Heart left ventricle (tissue), 16 donors: ENCODE results near the gene ADPRHL1. TPM values are rescaled to one million over a fixed set of nuclear protein-coding genes. Genes with fewer than 3 reads are reported as not detected.

ENCODE experiments used
- ATAC-seq, 4 donors: fragments of 200-7000 bp; cut with Tn5 transposase; one replicate each; pipeline ENCODE4 v1.9.1; 2020 to 2022; ENCODE audit warnings: moderate library complexity in 4 of 4, mild to moderate bottlenecking in 3 of 4, moderate number of reproducible peaks in 1 of 4
- DNase-seq, 5 donors: peaks; one replicate each; pipeline ENCODE4 v3.0.0-alpha.2; 2020
- H3K27ac ChIP-seq, 12 donors: fragments of 200-600 bp; sonication (generic) in 4 of 12; one replicate each; pipeline versions ENCODE4 v1.5.0 to v1.8.0; 2016 to 2022; ENCODE audit warnings: mild to moderate bottlenecking in 2 of 12
- H3K27me3 ChIP-seq, 9 donors: fragments of 200-600 bp; sonication (generic) in 2 of 9; one replicate each; pipeline versions ENCODE4 v1.5.1 to v1.8.0; 2016 to 2022; ENCODE audit warnings: mild to moderate bottlenecking in 3 of 9
- H3K36me3 ChIP-seq, 9 donors: fragments of 200-600 bp; sonication (generic) in 2 of 9; one replicate each; pipeline versions ENCODE4 v1.5.0 to v1.8.0; 2018 to 2022; ENCODE audit warnings: mild to moderate bottlenecking in 2 of 9
- H3K4me1 ChIP-seq, 12 donors: fragments of 200-600 bp; sonication (generic) in 4 of 12; one replicate each; pipeline versions ENCODE4 v1.5.0 to v1.8.0; 2016 to 2022; ENCODE audit warnings: mild to moderate bottlenecking in 3 of 12
- H3K4me3 ChIP-seq, 12 donors: fragments of 200-600 bp; sonication (generic) in 4 of 12; one replicate each; pipeline versions ENCODE4 v1.5.0 to v1.8.0; 2017 to 2022; ENCODE audit warnings: mild to moderate bottlenecking in 9 of 12, moderate library complexity in 4 of 12
- H3K9me3 ChIP-seq, 12 donors: fragments of 200-600 bp; sonication (generic) in 4 of 12; one replicate each; pipeline versions ENCODE4 v1.5.0 to v1.8.0; 2016 to 2022; ENCODE audit warnings: mild to moderate bottlenecking in 1 of 12
- CTCF ChIP-seq, 12 donors: fragments of 200-600 bp; sonication (generic) in 4 of 12; IDR thresholded peaks; one replicate each; pipeline versions ENCODE4 v1.5.0 to v1.8.0; 2018 to 2022; ENCODE audit warnings: antibody characterized with exemption in 12 of 12, mild to moderate bottlenecking in 5 of 12
- POLR2A ChIP-seq, 2 donors: fragments of 450-650 bp; IDR thresholded peaks; one replicate each; pipeline ENCODE4 v1.6.1; 2017; ENCODE audit warnings: antibody characterized with exemption in 2 of 2, mild to moderate bottlenecking in 2 of 2, moderate library complexity in 2 of 2
- WGBS, 4 donors: extraction: QIAGEN DNeasy Blood & Tissue Kit in 2 of 4; methylation state at CpG; one replicate each; pipeline versions ENCODE4 v1.1.5 to v1.1.7; 2013 to 2018; 5-methylcytosine and 5-hydroxymethylcytosine counted together
- intact Hi-C, 10 donors: fragments of 100-400 bp; cut with DNase I; formaldehyde crosslinking; loops; one replicate each; pipeline versions ENCODE4 v1.11.1 to v1.14.2; 2022
- polyA plus RNA-seq, 2 donors: library from polyadenylated mRNA; stranded (reverse); fragments of 200-250 nt; gene quantifications; one replicate each; pipeline ENCODE4 v1.2.3, GENCODE V29; 2013
- total RNA-seq, 9 donors: library from RNA; depleted of rRNA in 2 of 9; stranded (reverse); fragments of >200 nt in 2 of 9; fragmentation: NEBNext Ultra II Directional in 3 of 9; extraction: Animal tissue kit (Norgen Biotek cat#: 25700) in 3 of 9; gene quantifications; one replicate each; pipeline versions ENCODE4 v1.1.0 to v1.2.4, GENCODE V29; 2016 to 2023
- donor health status: ischemic (EF 13 %, LVEDD 7.1; RV severe dilation, severe dysfunction).
- donor health status: healthy with polysubstance abuse.
- donor health status: DM: no; HTN: yes; CAD: no.
- donor health status: DM: no; HTN: no; CAD: no.
- donor health status: ischemic (EF 25% LVEDD 6.9; RV normal size, moderate dysfunction).
- donor health status: ischemic (EF 25% LVEDD 5.7; RV mildly dilated, moderate dysfunction).
- donor health status: healthy.
- donor health status: DM: yes; HTN: yes; CAD: no.
- donor health status: ischemic (EF 35%, LVEDD 5.7; RV mildly dilated, moderate dysfunction).
- donor health status: nonischemic (EF 11% LVEDD 7.7; RV severe dilation, severe dysfunction).
- donor health status: DM: yes; HTN: yes; CAD: no.
- donor health status: PGD.
- donor health status: ischemic (EF 29% LVEDD 5.4; RV normal size, mild dysfunction).
- donor health status: nonischemic (EF 23%, LVEDD 6.1; RV moderate dilation, normal function).

Gene ADPRHL1
- total and polyA plus RNA-seq, 11 donors: 160 to 774 (median 521) TPM

GRCh38 chr13:113421673-113422270 lies 31.5 kb downstream of the ADPRHL1 start:
- no peaks in the 10 kb centered on the region for H3K27me3 ChIP-seq
- H3K4me1 ChIP-seq: peaks cover 0 to 5% (median 0%) of the 10 kb centered on the region in 12 donors
- peaks cover 0 to 65% (median 13%) of the 10 kb centered on the region in 9 donors for H3K36me3 ChIP-seq
- peak overlapping the region in 1 of 12 donors; percentile 24 for H3K4me3 ChIP-seq
- 64 to 75% (median 72%) methylated on average over 15 of the region's 15 CpGs for WGBS, 4 donors
- TF ChIP-seq CTCF (IDR thresholded peaks at IDR 0.05) (no peak), POLR2A (IDR thresholded peaks at IDR 0.05) (no peak)
- H3K27ac ChIP-seq: peak overlapping the region in 2 of 12 donors; percentile 15 to 82
- intact Hi-C loops: no loop called here
- peak in 2 of 5 donors; percentile 26 to 46 for DNase-seq
- no peak for ATAC-seq
- no peaks in the 10 kb centered on the region for H3K9me3 ChIP-seq

GRCh38 chr13:113420833-113421600 lies 32.3 kb downstream of the ADPRHL1 start:
- no peak overlapping the region for H3K4me3 ChIP-seq
- ATAC-seq: peak; percentile 10 to 25 (median 16)
- intact Hi-C loops: no loop called here
- H3K4me1 ChIP-seq: peaks cover 0 to 5% (median 0%) of the 10 kb centered on the region in 12 donors
- 72 to 85% (median 77%) methylated on average over 11 to 38 of the region's 38 CpGs for WGBS, 4 donors
- no peaks in the 10 kb centered on the region for H3K9me3 ChIP-seq
- H3K27me3 ChIP-seq: no peaks in the 10 kb centered on the region
- H3K36me3 ChIP-seq: peaks cover 0 to 58% (median 10%) of the 10 kb centered on the region in 9 donors
- H3K27ac ChIP-seq: peak overlapping the region in 1 of 12 donors; percentile 82
- TF ChIP-seq POLR2A (IDR thresholded peaks at IDR 0.05): no peak
- TF ChIP-seq CTCF (IDR thresholded peaks at IDR 0.05): no peak
- peak in 2 of 5 donors; percentile 27 to 29 for DNase-seq

GRCh38 chr13:113420232-113420631 lies 33.1 kb downstream of the ADPRHL1 start:
- TF ChIP-seq CTCF (IDR thresholded peaks at IDR 0.05) (no peak), POLR2A (IDR thresholded peaks at IDR 0.05) (no peak)
- Histone ChIP-seq H3K4me1 (peaks cover 0 to 6% (median 0%) of the 10 kb centered on the region in 12 donors), H3K27ac (no peak overlapping the region), H3K36me3 (peaks cover 0 to 54% (median 10%) of the 10 kb centered on the region in 9 donors), H3K4me3 (no peak overlapping the region), H3K9me3 (no peaks in the 10 kb centered on the region), H3K27me3 (no peaks in the 10 kb centered on the region)
- no peak for ATAC-seq
- intact Hi-C loops: no loop called here
- WGBS, 4 donors: 91 to 95% (median 93%) methylated on average over 15 of the region's 15 CpGs
- DNase-seq: no peak

GRCh38 chr13:113419531-113420193 lies 33.6 kb downstream of the ADPRHL1 start:
- no peak overlapping the region for H3K27ac ChIP-seq
- ATAC-seq (no peak), DNase-seq (peak in 2 of 5 donors; percentile 10 to 19)
- intact Hi-C loops: no loop called here
- H3K9me3 ChIP-seq: no peaks in the 10 kb centered on the region
- H3K27me3 ChIP-seq: no peaks in the 10 kb centered on the region
- 93 to 96% (median 95%) methylated on average over 18 of the region's 18 CpGs for WGBS, 4 donors
- no peak for TF ChIP-seq POLR2A (IDR thresholded peaks at IDR 0.05)
- TF ChIP-seq CTCF (IDR thresholded peaks at IDR 0.05): no peak
- H3K4me3 ChIP-seq: no peak overlapping the region
- peaks cover 0 to 48% (median 10%) of the 10 kb centered on the region in 9 donors for H3K36me3 ChIP-seq
- H3K4me1 ChIP-seq: peaks cover 0 to 11% (median under 1%) of the 10 kb centered on the region in 12 donors
